GM12872 (cell line): ENCODE measurements around the gene HPSE2.

Experiments
- CTCF ChIP-seq: IDR thresholded peaks from 3 replicates; pipeline ENCODE4 v1.5.1; 2011; ENCODE audit warnings: low read depth, mild to moderate bottlenecking, low read length, moderate library complexity; ENCODE audit not compliant: insufficient read depth

HPSE2 gene

GRCh38 chr10:98956576-98957260, 278.9 kb downstream of the HPSE2 start:
- TF ChIP-seq CTCF, result no peak

- no peak for TF ChIP-seq CTCF
Measured at GRCh38 chr10:98953251-98953650, 282.4 kb downstream of the HPSE2 start.

- no peak for TF ChIP-seq CTCF
Measured at GRCh38 chr10:98951269-98952000, 284.2 kb downstream of the HPSE2 start.

GRCh38 chr10:98950106-98950505, 285.5 kb downstream of the HPSE2 start:
- TF ChIP-seq CTCF, result no peak

- no peak for TF ChIP-seq CTCF
Measured at GRCh38 chr10:98949306-98949705, 286.3 kb downstream of the HPSE2 start.

GRCh38 chr10:98943681-98944080, 292.0 kb downstream of the HPSE2 start:
- no peak for TF ChIP-seq CTCF

GRCh38 chr10:98929709-98930108, 305.9 kb downstream of the HPSE2 start:
- TF ChIP-seq CTCF, result no peak
